Kidney (tissue), 14 donors: ENCODE measurements around the gene BRINP3. TPM values are rescaled to one million over a fixed set of nuclear protein-coding genes. Genes with fewer than 3 reads are reported as not detected.

Source experiments
- DNase-seq, 5 donors: peaks; one replicate each; pipeline ENCODE4 v3.0.0-alpha.2; 2013 to 2020
- FAIRE-seq: peaks from 2 replicates; lab custom pipeline; 2012; peaks lifted over from hg19 to GRCh38; lab: Jason Lieb, UNC
- H3K27ac ChIP-seq, 2 donors: one replicate each; pipeline ENCODE4 v1.7.0; 2013; ENCODE audit warnings: low read depth in 2 of 2, low read length in 2 of 2, inconsistent platforms in 1 of 2
- H3K27me3 ChIP-seq: one replicate; pipeline ENCODE4 v1.7.1; 2013; ENCODE audit warnings: low read length, inconsistent platforms; ENCODE audit not compliant: control insufficient read depth, insufficient read depth
- H3K36me3 ChIP-seq, 3 donors: one replicate each; pipeline versions ENCODE4 v1.7.0 to v1.7.1; 2013; ENCODE audit warnings: low read length in 3 of 3, control low read depth in 1 of 3, inconsistent platforms in 1 of 3; ENCODE audit not compliant: insufficient read depth in 3 of 3, control insufficient read depth in 2 of 3
- H3K4me1 ChIP-seq, 3 donors: one replicate each; pipeline versions ENCODE4 v1.7.0 to v1.7.1; 2013; ENCODE audit warnings: low read length in 3 of 3, inconsistent platforms in 1 of 3, low read depth in 1 of 3; ENCODE audit not compliant: control insufficient read depth in 2 of 3, insufficient read depth in 2 of 3
- H3K4me3 ChIP-seq, 3 donors: one replicate each; pipeline versions ENCODE4 v1.7.0 to v1.8.1; 2013; ENCODE audit warnings: low read length in 3 of 3, control low read depth in 1 of 3, inconsistent platforms in 1 of 3
- H3K9ac ChIP-seq, 3 donors: one replicate each; pipeline versions ENCODE4 v1.7.0 to v1.7.1; 2013; ENCODE audit warnings: low read length in 3 of 3, control low read depth in 1 of 3, inconsistent platforms in 1 of 3
- H3K9me3 ChIP-seq, 3 donors: one replicate each; pipeline versions ENCODE4 v1.7.0 to v1.7.1; 2013; ENCODE audit warnings: low read length in 3 of 3, control low read depth in 1 of 3, inconsistent platforms in 1 of 3; ENCODE audit not compliant: control insufficient read depth in 2 of 3, insufficient read depth in 1 of 3
- intact Hi-C: fragments of 100-400 bp; cut with DNase I; formaldehyde crosslinking; loops from one replicate; pipeline ENCODE4 v1.11.1; 2022
- polyA plus RNA-seq: library from polyadenylated mRNA; stranded (reverse); fragments of 350-450 nt; fragmentation: Illumina TruSeq; extraction: RNeasy Lipid Tissue Mini Kit (QIAGEN cat#74804); gene quantifications from one replicate; pipeline ENCODE4 v1.2.3, GENCODE V29; 2014; ENCODE audit warnings: low read depth, low replicate concordance; ENCODE audit not compliant: insufficient read depth
- total RNA-seq: library from RNA; stranded (reverse); fragmentation: NEBNext Ultra II Directional; extraction: Animal tissue kit (Norgen Biotek cat#: 25700); gene quantifications from one replicate; pipeline ENCODE4 v1.2.1, GENCODE V29; 2021
- TF ChIP-seq, protein P1 (sequence below): IDR thresholded peaks from 3 replicates; pipeline ENCODE4 v1.5.1; 2012; ENCODE audit warnings: mild to moderate bottlenecking, moderate library complexity, borderline replicate concordance; ENCODE audit not compliant: insufficient read depth; ENCODE audit errors: extremely low read depth
- donor health status: control.
- donor health status: control.
- donor health status: control.
- donor health status: control.
- donor health status: control.
- donor health status: DM: yes; HTN: yes; CAD: no.
- donor health status: Normal renal cell carcinoma (clear cell type).

BRINP3 gene
- total and polyA plus RNA-seq, 2 donors from 2014 or later: 1.4 to 1.8 TPM

DNA sequence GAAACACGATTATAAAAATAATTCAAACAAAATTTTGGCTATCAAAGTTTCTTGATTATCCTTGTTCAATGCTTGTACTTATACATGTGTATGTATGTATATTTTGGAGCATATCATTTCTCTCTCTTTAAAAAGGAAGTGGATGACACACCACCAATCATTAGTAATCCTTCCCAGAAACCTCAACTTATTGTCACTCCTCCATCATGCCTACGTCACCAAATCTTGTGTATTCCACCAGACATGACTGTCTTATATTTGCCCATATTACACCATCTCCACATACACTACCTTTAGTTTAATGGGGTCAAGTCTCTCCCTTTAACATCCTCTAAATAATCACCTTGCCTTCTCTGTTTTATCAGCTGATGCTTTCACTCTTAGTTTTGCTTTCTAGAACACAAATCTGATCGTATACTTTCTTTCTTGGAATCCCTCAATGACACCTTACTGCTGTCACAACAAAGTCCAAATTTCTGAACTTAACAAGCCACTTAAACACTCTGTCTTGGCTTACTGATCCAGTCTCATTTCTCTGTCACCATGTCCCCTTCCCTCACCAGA lies 124.0 kb downstream of the BRINP3 start:
- H3K36me3 ChIP-seq: no peaks in the 10 kb centered on the region
- H3K27me3 ChIP-seq: no peaks in the 10 kb centered on the region
- intact Hi-C loops: no loop called here
- no peak for FAIRE-seq
- no peak overlapping the region for H3K27ac ChIP-seq
- TF ChIP-seq, protein P1, sequence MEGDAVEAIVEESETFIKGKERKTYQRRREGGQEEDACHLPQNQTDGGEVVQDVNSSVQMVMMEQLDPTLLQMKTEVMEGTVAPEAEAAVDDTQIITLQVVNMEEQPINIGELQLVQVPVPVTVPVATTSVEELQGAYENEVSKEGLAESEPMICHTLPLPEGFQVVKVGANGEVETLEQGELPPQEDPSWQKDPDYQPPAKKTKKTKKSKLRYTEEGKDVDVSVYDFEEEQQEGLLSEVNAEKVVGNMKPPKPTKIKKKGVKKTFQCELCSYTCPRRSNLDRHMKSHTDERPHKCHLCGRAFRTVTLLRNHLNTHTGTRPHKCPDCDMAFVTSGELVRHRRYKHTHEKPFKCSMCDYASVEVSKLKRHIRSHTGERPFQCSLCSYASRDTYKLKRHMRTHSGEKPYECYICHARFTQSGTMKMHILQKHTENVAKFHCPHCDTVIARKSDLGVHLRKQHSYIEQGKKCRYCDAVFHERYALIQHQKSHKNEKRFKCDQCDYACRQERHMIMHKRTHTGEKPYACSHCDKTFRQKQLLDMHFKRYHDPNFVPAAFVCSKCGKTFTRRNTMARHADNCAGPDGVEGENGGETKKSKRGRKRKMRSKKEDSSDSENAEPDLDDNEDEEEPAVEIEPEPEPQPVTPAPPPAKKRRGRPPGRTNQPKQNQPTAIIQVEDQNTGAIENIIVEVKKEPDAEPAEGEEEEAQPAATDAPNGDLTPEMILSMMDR: no peak
- DNase-seq: no peak
- no peak overlapping the region for H3K9ac ChIP-seq
- no peaks in the 10 kb centered on the region for H3K4me1 ChIP-seq
- no peaks in the 10 kb centered on the region for H3K9me3 ChIP-seq
- no peak overlapping the region for H3K4me3 ChIP-seq

DNA sequence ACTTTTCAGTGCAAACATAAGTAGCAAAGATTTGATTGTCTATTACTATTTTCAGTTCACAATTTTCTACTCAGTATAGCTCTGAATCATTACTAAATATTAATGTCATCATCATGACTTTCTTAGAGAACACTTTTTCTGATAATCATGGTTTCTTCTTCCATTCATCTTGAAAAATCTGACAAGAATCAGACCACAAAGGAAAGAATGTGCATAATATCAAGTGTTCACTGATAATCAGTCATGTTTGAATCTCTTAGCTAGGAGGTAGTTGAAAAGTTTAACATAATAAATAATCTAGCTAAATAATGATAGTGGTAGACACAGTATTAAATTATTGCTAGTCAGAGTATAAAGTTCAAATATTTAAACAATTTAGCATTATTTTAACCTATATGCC lies 133.2 kb downstream of the BRINP3 start:
- no peaks in the 10 kb centered on the region for H3K36me3 ChIP-seq
- H3K4me3 ChIP-seq: no peak overlapping the region
- no peaks in the 10 kb centered on the region for H3K4me1 ChIP-seq
- no peak for DNase-seq
- H3K9me3 ChIP-seq: no peaks in the 10 kb centered on the region
- no peaks in the 10 kb centered on the region for H3K27me3 ChIP-seq
- TF ChIP-seq, protein P1: no peak
- no peak for FAIRE-seq
- intact Hi-C loops: no loop called here
- H3K9ac ChIP-seq: no peak overlapping the region
- no peak overlapping the region for H3K27ac ChIP-seq

DNA sequence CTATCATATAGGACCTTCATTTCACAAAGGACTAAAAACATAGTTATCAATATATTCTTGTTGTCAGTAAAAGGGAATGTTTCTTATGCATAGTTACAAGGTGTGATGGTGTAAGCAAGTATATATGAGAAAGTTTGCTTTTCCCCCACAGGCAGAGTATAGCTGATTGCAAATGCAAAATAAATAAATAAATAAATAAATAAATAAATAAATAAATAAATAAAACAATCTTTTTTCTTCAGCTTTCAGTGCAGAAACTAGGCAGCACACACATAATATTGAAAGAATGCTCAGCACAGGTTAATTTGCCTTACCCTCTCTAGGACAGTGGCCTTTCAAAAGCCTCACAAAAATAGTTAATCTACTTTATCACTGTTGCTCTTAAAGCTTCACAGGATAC lies 138.8 kb downstream of the BRINP3 start:
- no peaks in the 10 kb centered on the region for H3K27me3 ChIP-seq
- H3K4me3 ChIP-seq: no peak overlapping the region

More for the DNA sequence above, 138.8 kb downstream of the BRINP3 start:
- intact Hi-C loops: no loop called here
- H3K36me3 ChIP-seq: no peaks in the 10 kb centered on the region
- no peak overlapping the region for H3K9ac ChIP-seq
- FAIRE-seq: no peak
- no peak for DNase-seq
- no peak overlapping the region for H3K27ac ChIP-seq
- H3K9me3 ChIP-seq: no peaks in the 10 kb centered on the region
- no peaks in the 10 kb centered on the region for H3K4me1 ChIP-seq
- TF ChIP-seq, protein P1: no peak
